Measurements from ENCODE around the gene EGLN2. TPM values are rescaled to one million over a fixed set of nuclear protein-coding genes. Genes with fewer than 3 reads are reported as not detected.

Gene EGLN2
- total RNA-seq, 1 donor from 2014 or later = 146 TPM

GRCh38 chr19:40776932-40777644 is 21.9 kb upstream of the EGLN2 start:
- peak overlapping the region; percentile 89 for H3K4me3 Mint-ChIP-seq (ENCODE audit: unreplicated experiment)

DNA sequence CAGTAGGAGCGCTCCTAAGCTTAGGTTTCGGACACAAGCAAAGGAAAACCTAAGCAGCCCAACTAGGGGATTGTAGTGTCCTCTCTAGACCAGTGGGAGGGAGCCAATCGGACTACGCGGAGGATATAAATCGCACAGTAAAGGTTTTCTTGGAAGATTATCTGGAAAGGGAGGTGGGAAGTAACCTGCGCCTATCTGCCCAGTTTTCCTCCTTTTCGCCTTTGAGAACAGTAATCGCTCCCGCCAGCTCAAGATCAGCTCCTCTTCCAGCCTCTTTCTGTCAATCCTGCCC is 21.4 kb upstream of the EGLN2 start:
- Mint-ChIP-seq H3K4me1 (ENCODE audit: unreplicated experiment) (peaks cover 19% of the 10 kb centered on the region), H3K4me3 (ENCODE audit: unreplicated experiment) (peak overlapping the region; percentile 89), H3K36me3 (ENCODE audit: low read depth, unreplicated experiment) (peaks cover 6% of the 10 kb centered on the region), H3K27me3 (ENCODE audit: unreplicated experiment) (peaks cover 9% of the 10 kb centered on the region), H3K9me3 (ENCODE audit: unreplicated experiment) (no peaks in the 10 kb centered on the region), H3K27ac (ENCODE audit: unreplicated experiment) (peak overlapping the region; percentile 76)
- TF ChIP-seq, protein P1, sequence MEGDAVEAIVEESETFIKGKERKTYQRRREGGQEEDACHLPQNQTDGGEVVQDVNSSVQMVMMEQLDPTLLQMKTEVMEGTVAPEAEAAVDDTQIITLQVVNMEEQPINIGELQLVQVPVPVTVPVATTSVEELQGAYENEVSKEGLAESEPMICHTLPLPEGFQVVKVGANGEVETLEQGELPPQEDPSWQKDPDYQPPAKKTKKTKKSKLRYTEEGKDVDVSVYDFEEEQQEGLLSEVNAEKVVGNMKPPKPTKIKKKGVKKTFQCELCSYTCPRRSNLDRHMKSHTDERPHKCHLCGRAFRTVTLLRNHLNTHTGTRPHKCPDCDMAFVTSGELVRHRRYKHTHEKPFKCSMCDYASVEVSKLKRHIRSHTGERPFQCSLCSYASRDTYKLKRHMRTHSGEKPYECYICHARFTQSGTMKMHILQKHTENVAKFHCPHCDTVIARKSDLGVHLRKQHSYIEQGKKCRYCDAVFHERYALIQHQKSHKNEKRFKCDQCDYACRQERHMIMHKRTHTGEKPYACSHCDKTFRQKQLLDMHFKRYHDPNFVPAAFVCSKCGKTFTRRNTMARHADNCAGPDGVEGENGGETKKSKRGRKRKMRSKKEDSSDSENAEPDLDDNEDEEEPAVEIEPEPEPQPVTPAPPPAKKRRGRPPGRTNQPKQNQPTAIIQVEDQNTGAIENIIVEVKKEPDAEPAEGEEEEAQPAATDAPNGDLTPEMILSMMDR (IDR thresholded peaks at IDR 0.05; ENCODE audit: unreplicated experiment) = no peak
- DNase-seq (ENCODE audit: low spot score) = no peak

More at GRCh38 chr19:40776932-40777644, 21.9 kb upstream of the EGLN2 start:
- Mint-ChIP-seq H3K4me1 (ENCODE audit: unreplicated experiment) (peaks cover 19% of the 10 kb centered on the region), H3K27me3 (ENCODE audit: unreplicated experiment) (peaks cover 5% of the 10 kb centered on the region), H3K27ac (ENCODE audit: unreplicated experiment) (peak overlapping the region; percentile 76), H3K36me3 (ENCODE audit: low read depth, unreplicated experiment) (peaks cover 3% of the 10 kb centered on the region), H3K9me3 (ENCODE audit: unreplicated experiment) (no peaks in the 10 kb centered on the region)
- DNase-seq (ENCODE audit: low spot score) = peak; percentile 85
- TF ChIP-seq, protein P1 (IDR thresholded peaks at IDR 0.05; ENCODE audit: unreplicated experiment) = no peak

DNA sequence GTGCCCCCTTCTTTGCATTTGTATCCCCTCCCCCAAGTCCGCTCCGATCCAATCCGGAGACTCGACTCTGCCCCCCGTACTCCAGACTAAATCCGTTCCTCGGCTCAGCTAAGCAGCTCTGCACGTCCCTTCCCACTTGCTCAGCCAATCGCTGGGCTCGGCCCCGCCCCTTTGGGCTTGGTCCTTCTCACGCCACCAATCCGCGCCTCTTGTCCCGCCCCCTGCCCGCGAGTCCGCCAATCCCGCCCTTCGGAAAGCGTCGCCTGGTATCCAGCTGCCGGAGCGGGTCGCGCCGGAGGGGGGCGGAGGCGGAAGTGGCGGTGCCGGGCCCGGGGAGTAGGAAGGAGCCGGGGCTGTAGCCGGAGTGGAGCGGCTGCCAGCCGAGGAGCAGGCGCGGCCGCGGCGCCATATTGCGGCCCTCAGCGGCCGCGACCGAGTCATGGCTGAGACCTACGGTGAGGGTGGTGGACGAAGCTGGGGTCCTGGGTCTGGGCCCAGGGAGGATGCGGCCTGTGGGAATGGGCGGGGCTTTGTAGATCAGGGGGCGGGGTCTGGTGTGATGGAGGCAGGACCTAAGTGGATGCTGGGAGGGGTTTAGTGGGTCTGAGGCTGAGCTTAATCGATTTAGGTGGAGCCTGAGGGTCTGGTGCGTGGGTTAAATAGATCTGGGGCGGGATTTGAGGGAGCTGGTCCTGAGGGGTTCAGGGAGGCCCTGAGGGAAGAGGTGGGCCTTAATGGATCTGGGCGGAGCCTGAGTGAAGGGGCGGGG is 20.9 kb upstream of the EGLN2 start, which contains the start of gene RAB4B:
Gene RAB4B (plus strand): TSS at position 311 of the 769 bp plus-strand sequence. CDS start 129 bp downstream, at position 440.
- TF ChIP-seq, protein P1 (IDR thresholded peaks at IDR 0.05; ENCODE audit: unreplicated experiment) = no peak
- peaks cover 6% of the 10 kb centered on the region for H3K36me3 Mint-ChIP-seq (ENCODE audit: low read depth, unreplicated experiment)
- H3K27ac Mint-ChIP-seq (ENCODE audit: unreplicated experiment) = peak within 1 kb of the TSS; percentile 76
- H3K4me3 Mint-ChIP-seq (ENCODE audit: unreplicated experiment) = peak within 1 kb of the TSS; percentile 89
- H3K4me1 Mint-ChIP-seq (ENCODE audit: unreplicated experiment) = peaks cover 19% of the 10 kb centered on the region
- peak; percentile 100 for DNase-seq (ENCODE audit: low spot score)
- H3K27me3 Mint-ChIP-seq (ENCODE audit: unreplicated experiment) = peaks cover 11% of the 10 kb centered on the region
- H3K9me3 Mint-ChIP-seq (ENCODE audit: unreplicated experiment) = no peaks in the 10 kb centered on the region

- Mint-ChIP-seq H3K27ac (ENCODE audit: unreplicated experiment) (peak overlapping the region; percentile 76), H3K27me3 (ENCODE audit: unreplicated experiment) (peaks cover 13% of the 10 kb centered on the region), H3K4me1 (ENCODE audit: unreplicated experiment) (peaks cover 19% of the 10 kb centered on the region), H3K4me3 (ENCODE audit: unreplicated experiment) (peak overlapping the region; percentile 89), H3K36me3 (ENCODE audit: low read depth, unreplicated experiment) (peaks cover 6% of the 10 kb centered on the region), H3K9me3 (ENCODE audit: unreplicated experiment) (no peaks in the 10 kb centered on the region)
- TF ChIP-seq, protein P1 (IDR thresholded peaks at IDR 0.05; ENCODE audit: unreplicated experiment) = no peak
- no peak for DNase-seq (ENCODE audit: low spot score)
Measured at GRCh38 chr19:40778706-40779284, 20.2 kb upstream of the EGLN2 start.
